Endothelial cell (in vitro differentiated cells): ENCODE measurements around the gene PAGR1. TPM values are rescaled to one million over a fixed set of nuclear protein-coding genes. Genes with fewer than 3 reads are reported as not detected.
"Not testable (repeated sequence)": the region's sequence is repeated elsewhere in the genome, so short reads cannot be mapped to it uniquely, and the experiment has no call there.

ENCODE experiments used
- DNase-seq: peaks from one replicate; pipeline ENCODE4 v3.0.0; 2021; ENCODE audit warnings: low spot score
- H3K27ac Mint-ChIP-seq: one replicate; pipeline ENCODE4 v1.8.0; 2021; ENCODE audit warnings: mixed read lengths, inconsistent platforms; ENCODE audit not compliant: unreplicated experiment
- H3K27me3 Mint-ChIP-seq: one replicate; pipeline ENCODE4 v1.8.0; 2021; ENCODE audit warnings: mild to moderate bottlenecking, moderate library complexity, mixed read lengths, inconsistent platforms; ENCODE audit not compliant: unreplicated experiment
- H3K36me3 Mint-ChIP-seq: one replicate; pipeline ENCODE4 v1.8.0; 2021; ENCODE audit warnings: mild to moderate bottlenecking, low read depth, mixed read lengths, inconsistent platforms; ENCODE audit not compliant: unreplicated experiment
- H3K4me1 Mint-ChIP-seq: one replicate; pipeline ENCODE4 v1.8.0; 2021; ENCODE audit warnings: mild to moderate bottlenecking, mixed read lengths, inconsistent platforms; ENCODE audit not compliant: unreplicated experiment
- H3K4me3 Mint-ChIP-seq: one replicate; pipeline ENCODE4 v1.8.0; 2021; ENCODE audit warnings: mild to moderate bottlenecking, mixed read lengths, inconsistent platforms; ENCODE audit not compliant: unreplicated experiment
- H3K9me3 Mint-ChIP-seq: one replicate; pipeline ENCODE4 v1.8.0; 2021; ENCODE audit warnings: mixed read lengths, inconsistent platforms; ENCODE audit not compliant: unreplicated experiment
- CTCF ChIP-seq: fragments of 200-600 bp; sonication (generic); IDR thresholded peaks from one replicate; pipeline ENCODE4 v1.5.0; 2021; ENCODE audit warnings: antibody characterized with exemption; ENCODE audit not compliant: unreplicated experiment
- total RNA-seq: library from RNA; stranded (reverse); fragmentation: NEBNext Ultra II Directional; extraction: Animal tissue kit (Norgen Biotek cat#: 25700); gene quantifications from one replicate; pipeline ENCODE4 v1.2.1, GENCODE V29; 2021; ENCODE audit not compliant: unreplicated experiment

The PAGR1 gene
- total RNA-seq, 1 donor from 2014 or later: 38.6 TPM

GRCh38 chr16:29826342-29826695, 10.4 kb downstream of the PAGR1 start:
- Mint-ChIP-seq H3K36me3 (no peaks in the 10 kb centered on the region), H3K9me3 (no peaks in the 10 kb centered on the region), H3K4me1 (peaks cover 4% of the 10 kb centered on the region), H3K27me3 (peaks cover 8% of the 10 kb centered on the region), H3K4me3 (no peak overlapping the region), H3K27ac (no peak overlapping the region)
- no peak for DNase-seq
- TF ChIP-seq CTCF: no peak

- peaks cover 5% of the 10 kb centered on the region for H3K27me3 Mint-ChIP-seq
- H3K4me3 Mint-ChIP-seq: no peak overlapping the region
- no peak overlapping the region for H3K27ac Mint-ChIP-seq
- no peaks in the 10 kb centered on the region for H3K4me1 Mint-ChIP-seq
- H3K9me3 Mint-ChIP-seq: no peaks in the 10 kb centered on the region
- no peaks in the 10 kb centered on the region for H3K36me3 Mint-ChIP-seq
- no peak for DNase-seq
- TF ChIP-seq CTCF: no peak
These were observed 14.8 kb downstream of the PAGR1 start for GRCh38 chr16:29830774-29831173.

DNA sequence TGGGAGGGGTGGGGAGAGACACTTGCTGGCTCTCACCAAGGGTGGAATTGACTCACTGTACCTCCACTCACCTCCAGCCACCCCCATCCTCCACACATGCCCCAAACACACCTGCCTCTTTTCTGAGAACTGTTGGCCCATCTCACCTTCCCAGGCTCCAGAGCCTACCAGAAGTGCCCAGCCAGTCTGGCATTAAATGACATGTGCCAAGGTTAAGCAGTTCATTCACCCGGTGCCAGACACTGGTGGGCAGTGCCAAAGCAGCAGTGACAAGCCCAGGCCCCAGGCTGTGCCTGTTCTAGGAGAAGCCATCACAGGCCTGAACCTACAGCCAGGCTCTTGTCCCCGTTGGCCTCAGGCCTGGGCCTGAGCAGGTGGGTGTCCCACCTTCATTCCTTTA, 15.5 kb downstream of the PAGR1 start:
- no peak overlapping the region for H3K27ac Mint-ChIP-seq
- no peaks in the 10 kb centered on the region for H3K4me1 Mint-ChIP-seq
- H3K27me3 Mint-ChIP-seq: peaks cover 5% of the 10 kb centered on the region
- no peaks in the 10 kb centered on the region for H3K36me3 Mint-ChIP-seq
- no peak overlapping the region for H3K4me3 Mint-ChIP-seq
- TF ChIP-seq CTCF: no peak
- H3K9me3 Mint-ChIP-seq: no peaks in the 10 kb centered on the region
- DNase-seq: no peak

GRCh38 chr16:29833219-29833618, 17.3 kb downstream of the PAGR1 start:
- not testable (repeated sequence) for H3K4me3 Mint-ChIP-seq, DNase-seq, H3K27ac Mint-ChIP-seq, H3K4me1 Mint-ChIP-seq, H3K27me3 Mint-ChIP-seq, H3K9me3 Mint-ChIP-seq, H3K36me3 Mint-ChIP-seq

- Mint-ChIP-seq H3K27me3 (peaks cover 2% of the 10 kb centered on the region), H3K36me3 (no peaks in the 10 kb centered on the region), H3K9me3 (no peaks in the 10 kb centered on the region), H3K4me1 (no peaks in the 10 kb centered on the region), H3K27ac (no peak overlapping the region), H3K4me3 (no peak overlapping the region)
- no peak for TF ChIP-seq CTCF
- DNase-seq: no peak
These were observed 18.1 kb downstream of the PAGR1 start for GRCh38 chr16:29834079-29834478.

- no peaks in the 10 kb centered on the region for H3K36me3 Mint-ChIP-seq
- H3K27ac Mint-ChIP-seq: no peak overlapping the region
- H3K4me1 Mint-ChIP-seq: no peaks in the 10 kb centered on the region
- no peak for DNase-seq
- no peak for TF ChIP-seq CTCF
- no peaks in the 10 kb centered on the region for H3K9me3 Mint-ChIP-seq
- peaks cover 2% of the 10 kb centered on the region for H3K27me3 Mint-ChIP-seq
- H3K4me3 Mint-ChIP-seq: no peak overlapping the region
These were observed 20.0 kb downstream of the PAGR1 start for GRCh38 chr16:29835926-29836325.
